Frontal cortex (tissue), 4 donors: ENCODE measurements around the gene GLYATL2. TPM values are rescaled to one million over a fixed set of nuclear protein-coding genes. Genes with fewer than 3 reads are reported as not detected.
A peak's percentile ranks its signal among the peaks of the same experiment; 100 is the strongest.

Source experiments
- DNase-seq, 2 donors: peaks; one replicate each; pipeline ENCODE4 v3.0.0; 2012; ENCODE audit warnings: low spot score in 2 of 2
- FAIRE-seq: peaks from 2 replicates; lab custom pipeline; 2012; peaks lifted over from hg19 to GRCh38; lab: Jason Lieb, UNC
- total RNA-seq: library from RNA; depleted of rRNA; stranded (reverse); fragments of >200 nt; gene quantifications from one replicate; pipeline ENCODE4 v1.2.3, GENCODE V29; 2014
- donor health status: control.
- donor health status: control.
- donor health status: control.

Gene GLYATL2
- total RNA-seq, 1 donor from 2014 or later = 1.2 TPM

DNA sequence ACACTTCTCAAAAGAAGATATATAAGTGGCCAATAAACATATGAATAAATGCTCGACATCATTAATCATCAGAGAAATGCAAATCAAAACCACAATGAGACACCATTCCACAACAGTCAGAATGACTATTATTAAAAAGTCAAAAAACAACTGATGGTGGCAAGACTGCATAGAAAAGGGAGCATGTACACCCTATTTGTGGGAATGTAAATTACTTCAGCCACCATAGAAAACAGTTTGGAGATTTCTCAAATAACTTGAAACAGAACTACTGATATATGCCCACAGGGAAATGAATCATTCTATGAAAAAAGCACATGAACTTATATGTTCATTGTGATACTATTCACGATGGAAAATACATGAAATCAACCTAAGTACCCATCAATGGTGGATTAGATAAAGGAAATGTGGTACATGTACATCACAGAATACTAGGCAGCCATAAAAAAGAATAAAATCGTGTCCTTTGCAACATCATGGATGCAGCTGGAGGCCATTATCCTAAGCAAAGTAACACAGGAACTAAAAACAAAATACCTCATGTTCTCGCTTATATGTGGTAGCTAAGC is 42.4 kb downstream of the GLYATL2 start:
- DNase-seq (no peak), FAIRE-seq (no peak)

DNA sequence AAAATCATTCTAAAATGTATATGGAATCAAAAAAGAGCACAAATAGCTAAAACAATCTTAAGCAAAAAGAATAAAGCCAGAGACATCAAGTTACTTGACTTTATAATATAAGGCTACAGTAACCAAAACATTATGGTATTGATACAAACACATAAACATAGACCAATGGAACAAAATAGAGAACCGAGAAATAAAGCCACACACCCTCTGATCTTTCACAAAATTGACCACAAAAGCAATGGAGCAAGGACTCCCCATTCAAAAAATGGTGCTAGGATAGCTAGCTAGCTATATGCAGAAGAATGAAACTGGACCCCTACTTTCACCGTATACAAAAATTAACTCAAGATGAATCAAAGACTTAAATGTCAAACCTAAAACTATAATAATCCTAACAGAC is 43.2 kb downstream of the GLYATL2 start:
- FAIRE-seq (no peak), DNase-seq (no peak)

DNA sequence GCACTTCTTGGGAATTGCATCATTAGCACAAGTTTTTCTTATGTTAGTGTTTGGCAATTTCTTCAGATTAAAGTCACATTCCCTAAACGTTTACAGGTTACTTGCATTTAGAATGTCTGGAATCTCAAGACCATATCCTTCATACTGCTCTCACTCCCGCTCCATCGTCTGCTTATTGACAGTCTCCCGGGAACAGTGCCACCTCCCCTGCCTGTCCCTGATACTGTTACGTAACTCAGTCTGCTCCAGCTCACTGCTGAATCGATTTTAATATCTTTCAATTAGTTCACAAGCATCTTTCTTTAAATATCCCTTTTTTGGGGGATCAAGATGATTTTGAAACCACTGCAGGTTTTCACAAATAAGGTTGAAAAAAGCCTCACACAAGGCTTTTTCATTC is 48.2 kb downstream of the GLYATL2 start:
- DNase-seq (no peak), FAIRE-seq (no peak)

DNA sequence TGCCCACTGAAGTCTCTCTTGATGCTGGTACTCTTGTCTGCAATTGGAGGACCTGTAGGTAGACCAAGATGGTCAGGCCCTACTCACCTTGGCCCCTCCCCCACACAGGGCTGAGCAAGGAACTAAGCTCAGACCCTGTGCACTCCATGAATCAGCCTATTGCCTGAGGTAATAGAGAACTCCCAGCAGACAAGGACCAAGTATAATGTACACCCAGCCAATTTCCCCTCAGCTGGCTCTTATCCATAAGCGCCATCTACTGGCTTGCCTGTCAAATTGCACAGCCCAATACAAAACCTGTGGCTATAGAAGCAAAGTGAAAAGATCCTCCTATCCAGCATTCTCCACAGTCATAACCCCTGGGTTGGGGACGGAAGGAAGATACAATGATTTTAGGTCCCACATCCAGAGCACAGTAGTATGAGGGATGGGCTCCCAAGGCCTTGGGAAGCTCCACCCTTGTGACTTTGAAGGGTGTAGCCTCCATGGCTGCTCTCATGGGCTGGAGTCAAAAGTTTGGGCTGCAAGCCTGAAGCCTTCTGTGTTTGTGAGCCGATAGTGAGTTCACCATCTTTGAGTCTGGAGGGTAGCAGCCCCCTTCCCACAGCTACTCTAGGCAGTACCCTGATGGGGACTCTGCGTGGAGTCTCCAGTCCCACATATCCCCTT is 56.0 kb downstream of the GLYATL2 start:
- DNase-seq (peak in 1 of 2 donors; percentile 7), FAIRE-seq (no peak)

DNA sequence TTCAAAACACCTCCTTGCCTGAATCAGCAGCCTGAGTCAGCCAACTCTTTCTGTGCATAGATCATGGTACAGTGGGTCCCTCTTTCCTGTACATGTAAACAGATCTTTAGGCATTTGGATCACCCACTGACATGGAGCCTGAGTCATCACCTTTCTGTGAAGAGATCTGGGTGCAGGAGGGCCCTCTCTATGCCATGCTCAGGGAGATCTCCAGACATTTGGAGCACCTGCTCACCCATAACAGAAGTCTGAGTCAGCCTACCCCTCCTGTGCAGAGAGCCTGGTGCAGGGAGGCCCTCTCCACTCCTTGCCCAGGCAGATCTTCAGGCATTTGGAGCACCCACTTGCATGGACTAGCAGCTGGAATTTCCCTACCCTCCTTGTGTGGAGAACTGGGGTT is 56.6 kb downstream of the GLYATL2 start:
- DNase-seq (no peak), FAIRE-seq (no peak)

DNA sequence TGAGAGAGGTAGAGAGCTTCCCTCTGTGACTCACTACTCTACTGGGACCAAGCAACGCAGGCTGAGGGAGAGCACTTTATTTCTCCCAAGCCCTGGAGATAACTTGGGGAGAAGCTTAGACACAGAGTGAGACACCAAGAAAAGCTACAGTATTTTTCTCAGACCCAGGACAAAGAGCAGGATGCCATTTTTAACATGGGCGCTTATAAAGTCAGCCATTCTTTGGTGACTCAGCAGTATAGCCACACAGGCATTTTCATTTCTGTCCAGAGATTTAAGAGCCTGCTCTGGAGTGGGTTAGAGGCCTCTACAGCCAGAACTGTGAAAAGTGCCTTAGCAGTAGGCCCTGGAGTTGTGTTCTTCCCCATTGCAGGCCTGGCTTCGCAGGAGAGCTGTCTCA is 57.8 kb downstream of the GLYATL2 start:
- FAIRE-seq (no peak), DNase-seq (no peak)

DNA sequence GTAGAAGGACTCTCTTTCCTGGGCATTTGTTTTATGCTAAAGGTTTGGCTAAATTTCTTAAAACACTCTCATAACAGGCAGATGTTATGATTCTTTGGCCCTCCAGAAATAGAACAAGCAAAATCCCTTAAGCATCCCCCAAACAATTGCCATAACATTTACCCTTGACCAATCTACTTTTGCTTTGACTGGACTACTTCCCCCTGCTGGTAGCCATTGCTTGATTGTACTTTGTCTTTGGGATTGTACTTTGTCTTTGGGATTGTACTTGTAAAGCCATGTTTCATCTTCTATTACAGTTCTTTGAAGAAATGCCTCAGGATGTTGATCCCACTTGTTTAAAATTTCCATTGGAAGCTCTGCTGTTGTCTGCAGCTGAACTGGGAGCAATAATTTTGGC is 59.5 kb downstream of the GLYATL2 start:
- DNase-seq = no peak
- no peak for FAIRE-seq

Other genes starting within 250 kb of the GLYATL2 start
- 1.2 TPM for gene CNTF, start 222.0 kb downstream of the GLYATL2 start, total RNA-seq
- not detected for gene GLYAT, start 112.8 kb downstream of the GLYATL2 start, total RNA-seq
- gene GLYATL1, start 94.8 kb upstream of the GLYATL2 start, total RNA-seq = 0.82 TPM
- not detected for gene GLYATL1B, start 241.6 kb upstream of the GLYATL2 start, total RNA-seq